PC-9 (cell line): Measurements from ENCODE around the gene MRM3.

ENCODE experiments used
- EZH2 ChIP-seq: fragments of 200-600 bp; sonication (generic); IDR thresholded peaks from 2 replicates; pipeline ENCODE4 v1.8.0; 2017; ENCODE audit warnings: antibody characterized with exemption, low read depth
- TF ChIP-seq, protein P1 (sequence below): fragments of 200-600 bp; sonication (generic); conservative IDR thresholded peaks from 2 replicates; pipeline ENCODE4 v1.6.1; 2017; ENCODE audit warnings: mixed run types, antibody characterized with exemption, mild to moderate bottlenecking, moderate library complexity

DNA sequence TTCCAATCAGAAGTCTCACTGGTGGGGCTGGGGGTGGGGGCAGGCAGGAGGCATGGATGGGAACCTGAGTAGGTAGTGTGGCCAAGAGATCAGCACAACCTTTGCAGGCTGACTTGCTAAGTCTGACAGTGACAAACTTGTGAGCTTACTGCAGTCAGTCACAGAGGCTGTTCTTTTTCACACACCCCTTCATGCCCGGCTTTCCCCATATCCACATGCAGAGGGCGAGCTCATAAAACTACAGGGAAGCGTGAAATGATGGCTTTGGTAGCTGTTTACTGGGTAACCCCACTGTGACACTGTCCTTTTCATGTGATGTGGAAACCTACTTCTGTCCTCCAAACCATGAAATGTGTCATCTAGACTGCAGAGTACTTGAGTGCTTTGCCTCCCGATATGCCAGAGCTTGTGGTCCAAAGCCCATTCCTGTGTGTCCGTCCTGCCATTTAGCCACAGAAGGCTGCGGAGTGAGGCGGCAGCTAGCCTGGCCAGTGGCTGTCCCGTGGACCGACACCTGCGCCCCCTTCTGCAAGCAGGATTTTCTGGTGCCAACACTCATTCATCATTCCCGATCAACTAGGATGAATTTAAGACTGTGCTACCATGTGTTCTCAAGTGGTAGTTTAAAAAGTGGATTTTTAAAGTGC is 39.9 kb upstream of the MRM3 start:
- TF ChIP-seq, protein P1, sequence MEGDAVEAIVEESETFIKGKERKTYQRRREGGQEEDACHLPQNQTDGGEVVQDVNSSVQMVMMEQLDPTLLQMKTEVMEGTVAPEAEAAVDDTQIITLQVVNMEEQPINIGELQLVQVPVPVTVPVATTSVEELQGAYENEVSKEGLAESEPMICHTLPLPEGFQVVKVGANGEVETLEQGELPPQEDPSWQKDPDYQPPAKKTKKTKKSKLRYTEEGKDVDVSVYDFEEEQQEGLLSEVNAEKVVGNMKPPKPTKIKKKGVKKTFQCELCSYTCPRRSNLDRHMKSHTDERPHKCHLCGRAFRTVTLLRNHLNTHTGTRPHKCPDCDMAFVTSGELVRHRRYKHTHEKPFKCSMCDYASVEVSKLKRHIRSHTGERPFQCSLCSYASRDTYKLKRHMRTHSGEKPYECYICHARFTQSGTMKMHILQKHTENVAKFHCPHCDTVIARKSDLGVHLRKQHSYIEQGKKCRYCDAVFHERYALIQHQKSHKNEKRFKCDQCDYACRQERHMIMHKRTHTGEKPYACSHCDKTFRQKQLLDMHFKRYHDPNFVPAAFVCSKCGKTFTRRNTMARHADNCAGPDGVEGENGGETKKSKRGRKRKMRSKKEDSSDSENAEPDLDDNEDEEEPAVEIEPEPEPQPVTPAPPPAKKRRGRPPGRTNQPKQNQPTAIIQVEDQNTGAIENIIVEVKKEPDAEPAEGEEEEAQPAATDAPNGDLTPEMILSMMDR, result no peak
- TF ChIP-seq EZH2, result no peak
